Right cardiac atrium (tissue), 5 donors: ENCODE data around the gene C1RL. TPM values are rescaled to one million over a fixed set of nuclear protein-coding genes. Genes with fewer than 3 reads are reported as not detected.
A peak's percentile ranks its signal among the peaks of the same experiment; 100 is the strongest.

Experiments used
- ATAC-seq, 2 donors: fragments of 200-7000 bp; cut with Tn5 transposase; one replicate each; pipeline versions ENCODE4 v1.8.0 to v1.9.1; 2020; ENCODE audit warnings: moderate library complexity in 2 of 2, mild to moderate bottlenecking in 1 of 2
- DNase-seq, 3 donors: peaks; one replicate each; pipeline ENCODE4 v3.0.0-alpha.2; 2020
- H3K27ac ChIP-seq: one replicate; pipeline ENCODE4 v1.5.1; 2013; ENCODE audit warnings: mild to moderate bottlenecking, low read length, control low read depth, moderate library complexity
- H3K27me3 ChIP-seq: one replicate; pipeline ENCODE4 v1.6.1; 2013; ENCODE audit not compliant: control insufficient read depth, insufficient read depth
- H3K4me1 ChIP-seq: one replicate; pipeline ENCODE4 v1.6.1; 2013; ENCODE audit warnings: low read length; ENCODE audit not compliant: control insufficient read depth, insufficient read depth
- H3K4me3 ChIP-seq: one replicate; pipeline ENCODE4 v1.5.1; 2013; ENCODE audit warnings: low read length, control low read depth
- H3K9me3 ChIP-seq: one replicate; pipeline ENCODE4 v1.6.1; 2013; ENCODE audit warnings: low read length; ENCODE audit not compliant: control insufficient read depth
- WGBS: extraction: QIAGEN DNeasy Blood & Tissue Kit; methylation state at CpG from one replicate; pipeline ENCODE4 v1.1.7; 2013; 5-methylcytosine and 5-hydroxymethylcytosine counted together
- intact Hi-C, 4 donors: fragments of 100-400 bp; cut with DNase I; formaldehyde crosslinking; loops; one replicate each; pipeline versions ENCODE4 v1.11.0 to v1.14.0; 2022 to 2023
- polyA plus RNA-seq: library from polyadenylated mRNA; stranded (reverse); fragments of 200-250 nt; gene quantifications from one replicate; pipeline ENCODE4 v1.2.3, GENCODE V29; 2013
- total RNA-seq, 4 donors: library from RNA; stranded (reverse); fragmentation: NEBNext Ultra II Directional; extraction: Animal tissue kit (Norgen Biotek cat#: 25700); gene quantifications; one replicate each; pipeline ENCODE4 v1.2.1, GENCODE V29; 2021
- donor health status: healthy with polysubstance abuse.
- donor health status: DM: no; HTN: yes; CAD: no.
- donor health status: DM: no; HTN: no; CAD: no.
- donor health status: DM: no; HTN: yes; CAD: no; lungs with severe emphysema.
- donor health status: DM: yes; HTN: yes; CAD: no.

The C1RL gene
- total and polyA plus RNA-seq, 5 donors: 16.7 to 29.6 (median 19.0) TPM

DNA sequence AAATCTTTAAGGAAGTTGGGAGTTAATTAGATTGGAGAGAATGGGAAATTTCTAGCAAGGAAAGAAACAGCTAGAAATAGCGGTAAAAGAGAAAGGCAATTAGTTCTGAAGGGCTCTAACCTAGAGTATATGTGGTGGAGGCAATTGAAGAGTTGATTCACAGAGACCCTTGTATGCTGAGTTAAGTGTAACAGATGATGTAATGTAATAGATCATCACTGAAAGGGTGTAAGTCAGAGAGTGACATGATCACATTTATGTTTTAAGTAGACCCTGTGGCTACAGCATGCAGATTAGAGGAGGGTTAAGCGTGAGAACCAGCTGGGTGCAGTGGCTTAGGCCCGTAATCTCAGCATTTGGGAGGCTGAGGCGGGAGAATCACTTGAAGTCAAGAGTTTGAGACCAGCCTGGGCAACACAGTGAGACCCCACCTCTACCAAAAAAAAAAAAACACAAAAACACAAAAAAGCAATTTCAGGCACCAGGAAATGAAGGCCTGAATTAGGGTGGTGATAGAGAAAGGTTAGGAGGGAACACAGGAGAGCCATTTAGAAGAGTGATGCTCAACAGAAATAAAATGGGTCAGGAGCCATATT is 16.7 kb upstream of the C1RL start:
- Histone ChIP-seq H3K27me3 (no peaks in the 10 kb centered on the region), H3K4me1 (peaks cover 12% of the 10 kb centered on the region), H3K27ac (no peak overlapping the region), H3K9me3 (no peaks in the 10 kb centered on the region), H3K4me3 (no peak overlapping the region)
- 89% methylated on average over 4 of the region's 4 CpGs for WGBS
- DNase-seq (no peak), ATAC-seq (no peak)
- intact Hi-C loops: no loop called here

DNA sequence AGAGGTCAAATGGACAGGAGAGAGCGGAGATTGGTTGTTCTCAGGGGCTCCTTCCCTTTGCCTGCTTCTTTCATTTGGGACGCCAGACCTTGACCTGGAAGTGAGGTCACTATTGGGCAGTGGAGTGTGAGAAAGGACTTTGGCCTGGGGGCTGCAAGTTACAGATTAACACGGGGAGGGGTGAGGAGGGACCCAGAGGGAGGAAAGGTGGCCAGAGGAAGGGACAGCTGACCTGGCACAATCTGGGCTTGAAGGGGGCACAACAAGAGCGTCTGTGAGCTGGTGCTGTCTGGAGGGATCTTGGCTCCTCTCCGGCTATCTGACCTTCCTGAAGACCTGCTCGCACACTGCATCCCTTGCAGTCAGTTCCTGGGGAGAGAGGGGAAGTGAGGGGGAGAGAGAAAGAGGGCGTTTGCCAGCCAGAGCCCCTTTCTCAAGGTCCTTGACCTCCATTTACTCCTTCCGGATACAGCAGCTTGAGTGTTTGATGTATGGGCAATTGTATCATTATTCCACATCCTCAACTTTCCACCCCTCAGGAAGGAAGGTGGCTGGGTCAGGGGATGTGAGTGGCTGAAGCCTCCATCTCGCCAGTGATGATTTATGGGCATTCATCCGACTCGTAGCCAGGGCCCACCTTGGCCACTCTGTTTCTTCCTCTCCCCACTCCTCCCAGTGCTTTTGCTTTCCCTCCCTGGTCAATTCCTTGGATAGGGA is 14.9 kb upstream of the C1RL start:
- ATAC-seq (no peak), DNase-seq (no peak)
- intact Hi-C loops: no loop called here
- no peaks in the 10 kb centered on the region for H3K27me3 ChIP-seq
- H3K9me3 ChIP-seq: no peaks in the 10 kb centered on the region
- peaks cover 9% of the 10 kb centered on the region for H3K4me1 ChIP-seq
- H3K4me3 ChIP-seq: no peak overlapping the region
- WGBS: 62% methylated on average over 11 of the region's 11 CpGs
- H3K27ac ChIP-seq: no peak overlapping the region

DNA sequence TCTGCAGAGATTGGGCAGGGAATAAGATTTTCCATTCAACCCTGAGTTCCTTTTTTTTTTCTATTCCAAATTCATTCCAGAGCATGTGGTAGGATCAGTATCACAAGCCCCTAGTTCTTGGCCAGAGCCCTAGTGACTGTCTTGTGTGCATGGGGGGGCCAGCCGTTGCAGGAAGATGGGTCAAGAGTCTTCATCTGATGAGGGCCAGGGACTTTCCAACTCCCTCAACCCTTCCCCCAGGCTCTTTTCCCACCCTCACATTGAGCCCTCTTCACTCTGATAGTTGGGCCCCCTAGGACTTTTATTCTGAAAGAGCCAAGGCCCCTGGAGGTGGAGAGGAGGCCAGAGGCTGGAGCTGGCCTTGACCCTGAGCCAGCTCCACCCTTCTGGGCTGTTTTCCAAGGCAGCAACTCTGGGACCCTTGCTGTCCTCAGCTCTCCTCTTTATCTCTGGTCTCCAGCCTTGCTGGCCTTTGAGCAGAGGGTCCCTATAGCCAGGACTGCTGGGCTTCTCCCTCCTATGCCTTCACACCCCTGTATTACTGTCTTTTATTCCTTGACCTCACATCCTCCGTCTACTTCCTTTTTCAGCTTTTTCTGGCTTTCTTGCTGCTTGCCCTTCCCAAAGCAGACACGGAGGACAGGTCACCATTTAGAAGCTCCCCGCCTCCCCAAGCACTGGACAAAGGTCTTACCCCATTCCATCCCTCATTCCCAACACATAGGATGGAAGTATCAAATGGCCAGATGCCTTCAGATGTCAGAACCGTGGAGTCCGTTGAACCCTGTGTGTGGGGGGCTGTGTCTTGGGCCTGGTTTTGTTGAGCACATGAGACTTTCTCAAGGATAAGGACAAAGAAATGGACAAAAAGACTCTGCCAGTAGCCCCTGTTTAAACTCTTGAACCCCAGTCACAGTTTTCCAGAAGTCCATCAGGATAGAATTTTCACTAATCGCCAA is 14.1 kb upstream of the C1RL start:
- H3K27me3 ChIP-seq: no peaks in the 10 kb centered on the region
- H3K27ac ChIP-seq: peak overlapping the region; percentile 19
- peaks cover 3% of the 10 kb centered on the region for H3K4me1 ChIP-seq
- DNase-seq (peak; percentile 60 to 82 (median 79)), ATAC-seq (peak; percentile 68 to 69)
- H3K9me3 ChIP-seq: no peaks in the 10 kb centered on the region
- intact Hi-C loops: no loop called here
- no peak overlapping the region for H3K4me3 ChIP-seq
- 48% methylated on average over 7 of the region's 7 CpGs for WGBS

DNA sequence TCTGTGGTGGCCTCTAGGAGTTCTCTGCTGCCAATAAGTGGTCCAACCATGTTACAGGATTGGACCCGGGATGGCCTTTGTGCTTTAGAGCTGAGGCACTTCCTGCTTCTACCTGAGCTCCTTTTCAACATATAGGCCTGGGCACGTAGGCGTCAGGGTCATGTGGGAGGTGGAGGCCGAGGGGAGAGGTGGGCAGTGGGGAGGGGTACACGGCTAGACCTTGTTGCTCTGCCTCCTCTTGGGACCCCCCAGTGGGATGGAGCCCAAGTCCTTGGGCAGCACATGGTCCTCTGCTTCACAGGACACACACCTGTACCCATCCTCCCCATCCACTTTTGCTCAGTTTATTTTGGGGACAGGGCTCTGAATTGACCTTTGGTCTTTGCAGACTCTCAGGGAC is 12.3 kb upstream of the C1RL start:
- ATAC-seq: no peak
- no peak overlapping the region for H3K4me3 ChIP-seq
- intact Hi-C loops: no loop called here
- no peaks in the 10 kb centered on the region for H3K27me3 ChIP-seq
- no peak overlapping the region for H3K27ac ChIP-seq
- DNase-seq: no peak
- WGBS: 86% methylated on average over 5 of the region's 5 CpGs
- no peaks in the 10 kb centered on the region for H3K9me3 ChIP-seq
- no peaks in the 10 kb centered on the region for H3K4me1 ChIP-seq

DNA sequence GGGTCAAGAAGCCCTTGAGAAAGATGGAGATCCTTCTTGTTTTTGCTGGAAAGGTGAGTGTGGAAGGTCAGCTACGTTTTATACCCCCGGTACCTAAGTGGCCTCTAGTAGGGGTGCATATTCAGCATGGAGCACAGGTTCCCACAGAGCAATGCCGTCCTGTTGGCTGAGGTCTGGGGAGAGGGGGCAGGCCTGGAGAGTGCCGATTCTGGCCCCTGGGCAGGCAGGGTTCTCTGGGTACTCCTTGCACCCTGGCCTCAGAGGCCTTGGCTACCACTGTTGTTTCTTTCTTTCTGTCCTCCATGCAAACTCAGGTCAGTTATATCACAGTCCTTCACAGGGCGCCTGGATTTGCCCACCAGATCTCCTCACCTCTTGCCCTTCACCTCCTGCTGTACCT is 11.2 kb upstream of the C1RL start:
- Histone ChIP-seq H3K27ac (no peak overlapping the region), H3K4me1 (no peaks in the 10 kb centered on the region), H3K4me3 (no peak overlapping the region), H3K9me3 (no peaks in the 10 kb centered on the region), H3K27me3 (no peaks in the 10 kb centered on the region)
- 91% methylated on average over 5 of the region's 5 CpGs for WGBS
- DNase-seq (peak in 1 of 3 donors; percentile 19), ATAC-seq (no peak)
- intact Hi-C loops: no loop called here

DNA sequence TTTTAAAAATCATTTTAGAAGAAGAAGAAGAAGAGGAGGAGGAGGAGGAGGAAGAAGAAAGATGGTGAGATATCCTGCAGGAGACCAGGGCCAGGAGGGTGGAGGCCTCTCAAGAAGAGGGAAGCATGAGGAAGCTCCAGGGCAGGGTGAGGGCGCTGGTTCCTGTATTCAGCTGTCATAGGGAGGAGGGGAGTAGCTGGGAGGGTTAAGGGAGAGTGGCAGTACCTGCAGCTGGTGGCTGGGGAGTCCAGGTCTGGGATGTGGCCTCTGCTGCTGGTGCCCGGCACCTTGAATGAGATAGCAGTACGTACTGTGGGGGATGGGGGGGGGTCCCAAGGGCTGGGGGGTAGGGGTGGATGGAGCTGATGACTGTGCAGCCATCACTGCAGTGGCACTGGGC is 9.9 kb upstream of the C1RL start:
- no peak overlapping the region for H3K4me3 ChIP-seq
- intact Hi-C loops: loop anchor here in 1 of 4 donors (10.0 kb wide), 1 partner anchor 174 kb away; the partner anchor contains the start of genes C12orf57 and RNU7-1
- ATAC-seq (no peak), DNase-seq (peak in 1 of 3 donors; percentile 38)
- 91% methylated on average over 3 of the region's 3 CpGs for WGBS
- H3K27me3 ChIP-seq: no peaks in the 10 kb centered on the region
- H3K27ac ChIP-seq: no peak overlapping the region
- no peaks in the 10 kb centered on the region for H3K4me1 ChIP-seq
- H3K9me3 ChIP-seq: no peaks in the 10 kb centered on the region

DNA sequence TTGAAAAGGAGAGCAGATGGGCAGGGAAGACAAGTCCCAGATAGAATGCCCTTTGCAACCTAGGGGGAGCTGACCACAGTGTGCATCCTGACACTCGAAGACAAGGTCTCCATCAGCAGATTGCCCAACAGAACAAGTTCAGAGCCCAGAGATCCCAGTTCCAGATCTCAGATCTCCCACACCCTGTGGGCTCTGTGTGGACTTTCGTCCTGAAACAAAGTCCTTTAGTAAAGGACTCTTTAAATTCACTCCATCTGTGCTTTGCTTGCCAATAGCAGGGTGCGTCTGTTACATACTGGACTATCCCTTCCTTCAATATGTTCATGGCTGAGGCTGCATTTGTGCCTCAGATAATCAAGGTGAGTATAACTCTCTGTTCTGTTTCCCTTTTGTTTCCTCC is 8.7 kb upstream of the C1RL start:
- intact Hi-C loops: loop anchor here in 1 of 4 donors (10.0 kb wide), 1 partner anchor 173 kb away; the partner anchor contains the start of genes C12orf57 and RNU7-1
- Histone ChIP-seq H3K9me3 (no peaks in the 10 kb centered on the region), H3K4me3 (no peak overlapping the region), H3K27ac (no peak overlapping the region), H3K4me1 (no peaks in the 10 kb centered on the region), H3K27me3 (no peaks in the 10 kb centered on the region)
- 88% methylated on average over 3 of the region's 3 CpGs for WGBS
- DNase-seq (no peak), ATAC-seq (no peak)

DNA sequence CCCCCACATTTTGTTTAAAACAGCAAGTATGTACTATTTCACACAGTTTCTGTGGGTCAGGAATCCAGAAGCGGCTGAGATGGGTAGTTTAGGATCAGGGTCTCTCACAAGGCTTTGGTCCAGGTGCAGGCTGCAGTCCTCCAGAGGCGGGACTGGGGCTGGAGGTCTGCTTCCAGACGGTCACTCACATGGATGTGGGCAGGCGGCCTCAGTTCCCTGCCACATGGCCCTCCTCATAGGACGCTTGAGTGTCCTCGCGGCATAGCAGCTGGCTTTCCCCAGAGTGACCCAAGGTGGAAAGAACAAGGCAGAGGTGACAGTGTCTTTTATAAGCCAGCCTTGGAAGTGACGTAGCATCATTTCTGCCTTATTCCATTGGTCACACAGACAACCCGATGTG is 7.9 kb upstream of the C1RL start:
- 89% methylated on average over 9 of the region's 9 CpGs for WGBS
- intact Hi-C loops: loop anchor here in 1 of 4 donors (10.0 kb wide), 1 partner anchor 172 kb away; the partner anchor contains the start of genes C12orf57 and RNU7-1
- no peak for DNase-seq
- no peak for ATAC-seq
- Histone ChIP-seq H3K27ac (no peak overlapping the region), H3K4me3 (no peak overlapping the region), H3K27me3 (no peaks in the 10 kb centered on the region), H3K9me3 (no peaks in the 10 kb centered on the region), H3K4me1 (no peaks in the 10 kb centered on the region)

DNA sequence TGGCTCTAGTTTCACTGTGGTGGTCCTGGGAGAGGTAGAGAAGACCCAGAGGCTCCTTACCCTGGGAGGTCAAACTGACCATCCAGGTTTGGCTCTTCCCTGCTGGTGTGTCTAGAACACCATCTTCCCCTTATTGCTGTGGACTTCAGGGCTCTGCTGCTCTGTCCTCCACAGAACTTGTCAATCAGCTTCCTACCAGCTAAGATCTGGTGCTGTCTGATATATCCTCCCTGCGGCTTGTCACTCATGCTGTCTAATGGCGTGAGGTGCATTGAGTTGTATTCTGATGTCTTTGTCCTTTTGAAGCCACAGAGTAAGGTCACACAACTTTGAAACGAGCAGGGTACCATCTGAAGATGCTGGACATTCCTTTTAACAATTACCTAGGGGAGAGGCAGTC is 7.2 kb upstream of the C1RL start:
- H3K4me3 ChIP-seq: no peak overlapping the region
- intact Hi-C loops: loop anchor here in 1 of 4 donors (10.0 kb wide), 1 partner anchor 171 kb away; the partner anchor contains the start of genes C12orf57 and RNU7-1
- no peaks in the 10 kb centered on the region for H3K4me1 ChIP-seq
- no peaks in the 10 kb centered on the region for H3K9me3 ChIP-seq
- DNase-seq (no peak), ATAC-seq (no peak)
- WGBS: 85% methylated on average over 3 of the region's 3 CpGs
- no peaks in the 10 kb centered on the region for H3K27me3 ChIP-seq
- H3K27ac ChIP-seq: no peak overlapping the region

DNA sequence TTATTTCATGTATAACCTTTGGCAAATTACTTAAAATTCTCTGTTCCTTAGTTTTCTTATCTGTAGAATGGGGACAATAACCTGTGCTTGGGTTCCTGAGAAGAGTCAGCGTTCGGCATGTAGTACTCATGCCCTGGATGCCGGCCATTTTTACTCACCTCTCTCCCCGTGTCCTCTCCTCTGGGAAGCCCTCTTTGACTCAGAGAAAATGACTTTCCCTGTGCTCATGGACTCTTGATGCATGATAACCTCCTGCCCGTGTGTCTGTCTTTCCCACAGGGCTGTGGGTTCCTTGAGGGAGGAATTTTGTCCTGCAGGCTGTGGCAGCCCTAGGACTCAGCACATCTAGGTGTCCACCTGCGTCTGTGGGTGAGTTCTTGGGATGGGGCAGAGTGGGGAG is 5.8 kb upstream of the C1RL start:
- Histone ChIP-seq H3K27me3 (no peaks in the 10 kb centered on the region), H3K4me3 (no peak overlapping the region), H3K4me1 (no peaks in the 10 kb centered on the region), H3K9me3 (no peaks in the 10 kb centered on the region), H3K27ac (no peak overlapping the region)
- intact Hi-C loops: loop anchor here in 3 of 4 donors (5.0 to 10.0 kb wide), 3 partner anchors 53 to 170 kb away; partner anchors contain the start of genes C12orf57 (in 1 of the 3), C1S (in 1 of the 3) and RNU7-1 (in 1 of the 3)
- DNase-seq: no peak
- 88% methylated on average over 6 of the region's 6 CpGs for WGBS
- ATAC-seq: no peak
